Tibial nerve (tissue), 4 donors: Measurements from ENCODE around the gene CRYBG1.

ENCODE experiments used
- EP300 ChIP-seq, 2 donors: sonication (generic); formaldehyde crosslinking; IDR thresholded peaks; one replicate each; pipeline ENCODE4 v1.6.1; 2017; ENCODE audit warnings: antibody characterized with exemption in 2 of 2, mild to moderate bottlenecking in 1 of 2
- POLR2A ChIP-seq, 2 donors: fragments of 450-650 bp; IDR thresholded peaks; one replicate each; pipeline ENCODE4 v1.6.1; 2017; ENCODE audit warnings: antibody characterized with exemption in 2 of 2, mild to moderate bottlenecking in 2 of 2, moderate library complexity in 2 of 2
- TF ChIP-seq, protein P1 (sequence below), 5 experiments: fragments of 200-600 bp in 3 of 5; fragments of 450-650 bp in 2 of 5; sonication (generic) in 3 of 5; IDR thresholded peaks; one replicate each; pipeline ENCODE4 v1.5.1; 2016 to 2019; ENCODE audit warnings: antibody characterized with exemption in 5 of 5, mild to moderate bottlenecking in 3 of 5, moderate library complexity in 2 of 5

DNA sequence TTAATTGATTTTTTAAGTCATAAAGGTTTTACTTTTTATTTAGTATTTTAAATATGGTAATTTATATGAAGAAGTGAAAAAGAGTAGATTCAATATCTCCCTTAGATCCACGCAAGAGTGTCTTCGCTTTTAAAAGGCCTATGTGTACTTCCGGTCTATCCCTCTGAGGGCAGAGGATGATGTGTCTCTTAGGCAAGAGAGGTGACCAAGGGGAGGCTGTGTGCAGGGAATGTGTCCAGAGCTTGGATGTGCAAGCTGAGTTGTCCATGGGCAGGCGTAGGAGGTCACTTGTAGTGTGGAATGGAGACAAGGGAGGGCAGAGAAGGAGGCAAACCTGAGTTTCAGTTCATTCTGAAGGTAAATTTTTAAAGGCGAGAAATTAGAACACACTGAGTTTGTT is 113.9 kb downstream of the CRYBG1 start:
- TF ChIP-seq, protein P1, sequence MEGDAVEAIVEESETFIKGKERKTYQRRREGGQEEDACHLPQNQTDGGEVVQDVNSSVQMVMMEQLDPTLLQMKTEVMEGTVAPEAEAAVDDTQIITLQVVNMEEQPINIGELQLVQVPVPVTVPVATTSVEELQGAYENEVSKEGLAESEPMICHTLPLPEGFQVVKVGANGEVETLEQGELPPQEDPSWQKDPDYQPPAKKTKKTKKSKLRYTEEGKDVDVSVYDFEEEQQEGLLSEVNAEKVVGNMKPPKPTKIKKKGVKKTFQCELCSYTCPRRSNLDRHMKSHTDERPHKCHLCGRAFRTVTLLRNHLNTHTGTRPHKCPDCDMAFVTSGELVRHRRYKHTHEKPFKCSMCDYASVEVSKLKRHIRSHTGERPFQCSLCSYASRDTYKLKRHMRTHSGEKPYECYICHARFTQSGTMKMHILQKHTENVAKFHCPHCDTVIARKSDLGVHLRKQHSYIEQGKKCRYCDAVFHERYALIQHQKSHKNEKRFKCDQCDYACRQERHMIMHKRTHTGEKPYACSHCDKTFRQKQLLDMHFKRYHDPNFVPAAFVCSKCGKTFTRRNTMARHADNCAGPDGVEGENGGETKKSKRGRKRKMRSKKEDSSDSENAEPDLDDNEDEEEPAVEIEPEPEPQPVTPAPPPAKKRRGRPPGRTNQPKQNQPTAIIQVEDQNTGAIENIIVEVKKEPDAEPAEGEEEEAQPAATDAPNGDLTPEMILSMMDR (IDR thresholded peaks at IDR 0.05) = no peak
- no peak for TF ChIP-seq POLR2A (IDR thresholded peaks at IDR 0.05)
- TF ChIP-seq EP300 (IDR thresholded peaks at IDR 0.05) = no peak
